COR-L47 (cell line): ENCODE results near the gene DHRSX.

Experiments used
- DNase-seq: peaks from one replicate; lab custom pipeline; 2025; lab: John Stamatoyannopoulos, UW

Gene DHRSX

GRCh38 chrX:2452799-2453198 lies 48.0 kb downstream of the DHRSX start:
- DNase-seq = no peak

GRCh38 chrX:2452317-2452784 lies 48.4 kb downstream of the DHRSX start:
- DNase-seq = no peak

DNA sequence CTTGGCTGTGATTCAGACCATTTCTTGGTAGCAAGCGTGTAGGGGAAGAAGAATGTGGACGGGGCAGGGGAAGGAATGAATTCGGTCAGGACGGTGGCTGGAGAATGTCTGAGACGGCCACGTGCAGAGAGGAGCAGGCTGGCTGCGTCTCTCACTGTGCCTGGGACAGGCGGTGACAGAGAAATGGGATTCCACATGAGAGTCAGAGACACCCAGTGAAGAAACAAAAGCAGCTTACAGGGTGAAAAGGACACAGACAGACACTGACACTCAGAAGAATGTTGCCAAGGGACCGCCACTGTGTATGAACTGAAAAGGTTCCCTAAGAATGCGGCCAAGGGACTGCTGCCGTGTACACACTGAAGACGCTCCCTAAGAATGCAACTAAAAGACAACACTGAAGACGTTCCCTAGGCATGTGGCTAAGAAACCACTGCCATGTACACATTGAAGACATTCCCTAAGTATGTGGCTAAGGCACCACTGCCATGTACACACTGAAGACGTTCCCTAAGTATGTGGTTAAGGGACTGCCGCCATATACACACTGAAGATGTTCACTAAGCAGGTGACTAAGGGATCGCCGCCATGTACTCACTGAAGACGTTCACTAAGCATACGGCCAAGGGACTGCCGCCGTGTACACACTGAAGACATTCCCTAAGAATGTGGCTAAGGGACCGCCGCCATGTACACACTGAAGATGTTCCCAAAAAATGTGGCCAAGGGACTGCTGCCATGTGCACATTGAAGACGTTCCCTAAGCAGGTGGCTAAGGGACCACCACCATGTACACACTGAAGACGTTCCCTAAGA lies 49.1 kb downstream of the DHRSX start:
- DNase-seq = no peak

GRCh38 chrX:2450681-2451080 lies 50.1 kb downstream of the DHRSX start:
- DNase-seq = no peak

- DNase-seq = no peak
These were observed 51.5 kb downstream of the DHRSX start for GRCh38 chrX:2449135-2449886.

DNA sequence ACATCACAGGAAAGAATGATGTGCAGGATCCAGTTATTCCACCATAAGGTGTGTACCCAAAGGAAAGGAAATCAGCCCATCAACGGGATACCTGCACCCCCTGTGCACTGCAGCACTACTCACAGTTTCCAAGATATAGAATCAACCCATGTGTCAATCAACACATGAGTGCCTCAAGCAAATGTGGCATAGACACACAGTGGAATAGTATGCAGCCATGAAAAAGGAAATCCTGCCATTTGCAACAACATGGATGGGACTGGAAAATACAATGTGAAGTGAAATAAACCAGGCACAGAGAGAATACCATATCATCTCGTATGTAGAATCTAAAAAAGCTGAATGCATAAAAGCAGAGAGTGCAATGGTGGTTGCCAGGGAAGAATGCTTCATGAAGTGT lies 53.3 kb downstream of the DHRSX start:
- no peak for DNase-seq

DNA sequence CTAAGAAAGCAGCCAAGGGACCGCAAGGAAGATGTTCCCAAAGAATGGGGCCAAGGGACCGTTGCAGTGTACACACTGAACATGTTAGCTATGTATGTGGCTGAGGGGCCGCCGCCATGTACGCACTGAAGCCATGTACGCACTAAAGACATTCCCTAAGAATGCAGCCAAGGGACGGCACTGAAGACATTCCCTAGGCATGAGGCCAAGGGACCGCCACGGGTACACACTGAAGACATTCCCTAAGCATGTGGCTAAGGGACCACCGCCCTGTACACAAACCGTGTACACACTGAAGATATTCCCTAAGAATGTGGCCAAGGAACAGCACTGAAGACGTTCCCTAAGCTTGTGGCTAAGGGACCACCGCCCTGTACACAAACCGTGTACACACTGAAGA lies 54.0 kb downstream of the DHRSX start:
- no peak for DNase-seq

- DNase-seq = no peak
These were observed 54.8 kb downstream of the DHRSX start for GRCh38 chrX:2445662-2446623.

DNA sequence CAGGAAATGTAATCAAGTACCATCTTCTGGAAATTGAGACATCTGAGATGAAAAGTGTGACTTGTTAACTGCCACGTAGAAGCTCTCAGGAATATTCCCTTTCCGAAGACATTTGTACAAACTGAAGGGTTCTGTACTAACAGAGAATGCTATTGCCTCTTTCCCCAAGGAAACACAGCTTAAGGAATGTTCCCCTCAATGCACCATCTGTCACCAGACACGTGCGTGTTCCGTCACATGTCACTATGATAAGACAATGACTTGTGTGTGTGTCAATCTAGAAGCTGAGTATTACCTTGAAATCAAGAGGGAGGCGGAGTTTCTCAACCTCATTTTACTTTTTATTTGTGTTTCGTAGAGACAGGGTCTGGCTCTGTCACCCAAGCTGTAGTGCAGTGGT lies 58.1 kb downstream of the DHRSX start:
- no peak for DNase-seq

DNA sequence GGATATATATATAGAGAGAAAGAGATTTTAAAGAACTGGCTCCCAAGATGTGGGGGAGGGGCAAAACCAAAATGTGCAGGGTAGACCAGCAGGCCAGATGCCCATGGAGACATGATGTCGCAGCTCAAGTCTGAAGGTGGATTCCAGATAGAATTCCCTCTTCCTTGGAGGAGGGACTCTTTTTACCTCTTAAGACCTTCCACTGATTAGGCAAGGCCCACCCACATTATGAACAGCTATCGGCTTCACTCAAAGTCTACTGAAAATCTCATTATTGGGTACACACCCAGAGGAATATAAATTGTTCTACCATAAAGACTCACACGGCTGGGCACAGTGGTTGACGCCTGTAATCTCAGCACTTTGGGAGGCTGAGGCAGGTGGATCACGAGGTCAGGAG lies 59.3 kb downstream of the DHRSX start:
- no peak for DNase-seq

- no peak for DNase-seq
These were observed 61.2 kb downstream of the DHRSX start for GRCh38 chrX:2439613-2440012.

GRCh38 chrX:2435465-2435864 lies 65.3 kb downstream of the DHRSX start:
- no peak for DNase-seq

- no peak for DNase-seq
These were observed 66.3 kb downstream of the DHRSX start for GRCh38 chrX:2434270-2435163.

- DNase-seq = no peak
These were observed 68.4 kb downstream of the DHRSX start for GRCh38 chrX:2432298-2432863.

GRCh38 chrX:2430265-2430825 lies 70.4 kb downstream of the DHRSX start:
- no peak for DNase-seq

DNA sequence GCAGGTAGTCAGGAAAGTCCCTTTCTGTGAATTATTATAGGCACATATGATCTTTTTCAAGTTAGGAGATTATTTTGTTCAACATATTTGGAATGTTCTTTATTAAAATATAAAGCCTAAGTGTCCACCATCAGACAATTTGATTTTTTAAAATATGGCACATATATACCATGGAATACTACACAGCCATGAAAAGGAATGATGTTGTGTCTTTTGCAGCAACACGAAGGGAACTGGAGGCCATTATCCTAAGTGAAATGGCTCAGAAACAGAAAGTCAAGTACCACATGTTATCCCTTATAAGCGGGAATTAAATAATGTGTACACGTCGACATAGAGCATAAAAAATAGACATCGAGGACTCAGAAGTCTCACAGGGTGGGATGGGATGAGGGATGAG lies 73.0 kb downstream of the DHRSX start:
- DNase-seq = no peak

GRCh38 chrX:2427147-2427546 lies 73.6 kb downstream of the DHRSX start:
- no peak for DNase-seq

GRCh38 chrX:2426289-2426882 lies 74.4 kb downstream of the DHRSX start:
- DNase-seq = no peak

- no peak for DNase-seq
These were observed 75.3 kb downstream of the DHRSX start for GRCh38 chrX:2425286-2426071.
